ENCODE measurements around the gene AIRE.

The AIRE gene

DNA sequence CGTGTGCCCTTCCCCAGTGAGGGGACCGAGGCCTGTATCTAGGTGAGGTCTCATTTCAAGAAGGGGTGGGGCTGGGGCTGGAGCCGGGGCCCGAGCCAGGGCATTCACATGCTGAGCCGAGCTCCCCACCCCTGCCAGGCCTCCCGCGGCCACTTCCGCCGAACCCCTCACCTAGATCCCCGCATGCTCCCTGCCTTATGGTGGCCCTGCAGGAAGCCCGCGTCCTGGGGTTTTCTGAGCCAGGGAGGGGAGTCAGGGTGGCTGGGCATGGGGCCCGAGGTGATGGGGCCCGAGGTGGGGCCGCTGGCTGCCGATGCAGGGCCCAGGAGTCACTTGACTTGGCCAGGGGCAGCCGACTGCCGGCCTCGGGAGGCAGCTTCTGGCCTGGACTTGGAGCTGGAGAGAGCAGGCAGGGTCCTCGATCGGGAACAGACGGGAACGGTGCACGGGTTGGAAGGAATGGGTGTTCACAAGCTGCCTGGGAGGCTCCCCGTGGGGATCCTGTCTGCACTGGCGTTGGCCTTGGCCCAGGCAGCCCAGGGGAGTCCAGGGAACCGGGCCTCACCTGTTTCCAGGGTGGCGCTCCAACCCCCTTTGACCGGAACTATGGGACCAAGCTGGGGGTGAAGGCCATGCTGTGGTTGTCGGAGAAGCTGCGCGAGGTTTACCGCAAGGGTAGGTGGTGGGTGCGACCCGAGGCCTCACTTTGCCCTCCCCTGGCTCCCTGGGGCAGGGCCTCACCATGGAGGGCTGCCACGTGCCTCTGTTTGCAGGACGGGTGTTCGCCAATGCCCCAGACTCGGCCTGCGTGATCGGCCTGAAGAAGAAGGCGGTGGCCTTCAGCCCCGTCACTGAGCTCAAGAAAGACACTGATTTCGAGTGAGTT lies 40.0 kb downstream of the AIRE start:
- DNase-seq, result no peak

DNA sequence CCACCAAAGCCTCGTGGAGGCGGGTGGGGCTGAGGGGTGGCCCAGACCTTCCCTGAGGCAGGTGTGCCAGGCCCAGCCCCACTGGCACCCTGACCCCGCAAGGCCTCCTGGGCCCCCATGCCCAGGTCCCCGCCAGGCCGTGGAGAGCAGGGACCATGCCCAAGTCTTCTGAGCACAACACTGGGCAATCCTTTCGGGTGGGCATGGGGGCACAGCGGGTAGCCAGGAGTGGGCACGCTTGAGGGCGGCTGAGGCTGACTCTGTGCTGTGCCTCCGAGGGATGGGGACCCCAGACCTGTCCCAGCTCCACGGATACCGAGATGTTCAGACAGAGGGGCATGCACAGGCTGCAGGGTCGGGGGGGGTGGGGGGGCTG lies 40.6 kb downstream of the AIRE start:
- no peak for DNase-seq

DNA sequence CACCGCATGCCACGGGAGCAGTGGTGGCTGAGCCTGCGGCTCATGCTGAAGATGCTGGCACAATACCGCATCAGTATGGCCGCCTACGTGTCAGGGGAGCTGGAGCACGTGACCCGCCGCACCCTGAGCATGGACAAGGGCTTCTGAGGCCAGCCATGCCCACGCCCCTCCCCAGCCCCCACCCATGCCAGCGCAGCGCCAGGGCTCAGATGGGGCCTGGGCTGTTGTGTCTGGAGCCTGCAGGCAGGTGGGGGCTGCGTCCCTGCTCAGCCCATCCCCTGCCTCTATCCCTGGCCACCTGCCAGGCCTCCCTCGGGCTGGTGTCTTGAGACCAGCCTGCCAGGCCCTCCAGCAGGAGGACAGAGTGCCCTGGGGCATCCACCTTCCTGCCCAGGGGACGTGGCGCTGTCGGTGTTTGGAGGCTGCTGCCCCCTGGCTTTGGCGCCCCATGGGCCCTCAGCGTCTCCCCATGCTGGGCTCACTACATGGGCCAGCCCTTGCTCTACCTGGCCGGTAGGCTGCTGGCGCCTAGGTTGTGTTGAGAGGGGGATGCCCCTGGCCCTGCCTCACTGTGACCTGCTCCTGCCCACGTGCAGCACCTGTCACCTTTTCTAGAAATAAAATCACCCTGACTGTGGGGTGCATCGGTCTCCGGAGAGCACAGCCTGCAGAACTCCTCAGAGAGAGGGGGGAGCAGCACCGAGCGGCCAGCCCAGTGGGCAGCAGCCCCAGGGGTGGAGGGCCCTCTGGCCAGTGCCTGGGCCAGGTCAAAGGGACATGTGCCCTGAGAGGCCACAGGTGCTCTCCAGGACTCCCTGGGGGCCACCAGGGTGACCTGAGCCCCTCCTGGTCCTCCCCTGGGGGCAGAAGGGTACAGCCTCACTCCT lies 41.3 kb downstream of the AIRE start:
- DNase-seq, result no peak

DNA sequence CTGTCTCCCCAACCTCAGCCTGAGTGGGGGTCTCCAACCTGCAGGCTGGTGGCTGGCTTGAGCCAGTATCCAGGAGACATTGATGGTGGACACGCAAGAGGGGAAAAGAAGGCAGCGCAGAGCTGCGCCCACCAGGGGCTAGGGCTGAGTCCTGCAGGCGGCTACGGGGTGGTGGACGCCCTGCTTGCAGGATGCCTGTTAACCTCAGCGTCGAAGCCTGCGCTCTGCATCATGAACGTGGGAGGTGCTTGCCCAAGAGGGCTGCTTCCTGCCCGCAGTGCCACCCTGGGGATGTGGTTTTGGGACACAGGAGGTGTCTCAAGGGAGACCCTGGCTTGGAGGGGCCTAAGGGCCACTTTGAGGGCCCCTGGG lies 41.9 kb downstream of the AIRE start:
- no peak for DNase-seq

DNA sequence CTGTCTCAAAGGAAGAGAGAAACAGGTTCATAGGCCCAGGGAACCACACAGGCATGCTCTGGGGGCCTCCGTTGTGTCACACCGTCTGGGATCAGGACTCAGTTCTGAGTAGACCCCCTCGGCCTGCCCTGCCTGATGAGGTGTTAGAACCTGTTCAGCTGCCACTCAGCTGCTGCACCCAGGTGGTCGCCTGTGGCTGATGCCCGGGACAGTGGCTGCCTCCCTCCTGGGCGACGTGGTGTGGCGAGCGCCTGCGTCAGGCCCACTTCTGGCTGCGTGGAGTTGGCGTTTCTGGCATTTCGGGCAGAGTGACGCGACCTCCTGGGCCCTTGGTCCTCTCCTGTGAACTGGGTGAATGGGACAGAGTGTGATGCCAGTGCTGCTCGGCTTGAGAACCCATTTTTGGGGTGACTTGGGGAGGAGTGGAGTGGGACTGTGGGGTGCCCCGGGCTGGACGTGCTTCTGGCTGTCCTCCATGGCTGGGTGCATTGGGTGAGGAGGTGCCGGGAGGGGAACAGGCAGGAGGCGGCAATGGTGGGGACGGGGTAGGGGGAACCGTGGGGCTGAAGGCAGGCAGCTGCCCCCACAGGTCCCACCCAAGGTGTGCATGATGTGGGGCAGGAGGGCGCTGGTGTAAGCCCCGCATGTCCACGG lies 42.7 kb downstream of the AIRE start:
- no peak for DNase-seq

DNA sequence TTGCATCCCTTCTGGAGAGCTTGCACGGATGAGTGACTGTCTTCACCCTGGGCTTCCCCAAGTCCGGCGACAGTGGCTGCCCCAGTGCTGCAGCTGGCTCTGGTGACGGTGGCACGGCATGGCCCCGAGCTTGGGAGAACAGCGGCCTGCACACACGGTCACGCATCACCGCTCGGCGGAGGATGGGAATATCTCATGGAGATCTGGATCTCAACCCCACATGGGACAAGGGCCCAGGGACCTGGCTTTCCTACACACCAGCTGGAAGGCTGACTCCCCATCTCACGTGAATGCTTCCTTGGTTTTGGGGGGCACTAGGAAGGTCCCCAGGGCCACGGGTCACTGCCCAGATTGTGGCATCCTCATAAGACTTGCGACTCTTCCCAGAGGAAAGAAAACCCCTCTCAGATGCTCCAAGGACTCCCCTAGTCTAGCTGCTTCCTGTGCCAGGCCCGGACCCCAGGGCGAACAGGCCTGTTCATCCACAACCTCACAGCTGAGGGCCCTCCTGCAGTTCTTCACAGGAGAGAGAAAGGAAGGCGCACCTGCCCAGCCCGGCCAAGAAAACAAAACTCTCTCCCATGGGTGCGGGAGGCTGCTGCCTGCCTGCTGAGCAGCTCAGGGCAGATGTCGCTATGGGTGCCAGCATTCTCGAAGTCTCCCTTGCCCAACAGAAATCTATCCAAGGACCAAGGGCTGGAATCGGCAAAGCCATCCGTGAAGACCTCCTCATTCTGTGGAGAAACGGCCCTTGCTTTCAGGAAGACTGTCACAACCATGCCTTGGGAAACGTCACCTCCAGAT lies 43.6 kb downstream of the AIRE start:
- no peak for DNase-seq

DNA sequence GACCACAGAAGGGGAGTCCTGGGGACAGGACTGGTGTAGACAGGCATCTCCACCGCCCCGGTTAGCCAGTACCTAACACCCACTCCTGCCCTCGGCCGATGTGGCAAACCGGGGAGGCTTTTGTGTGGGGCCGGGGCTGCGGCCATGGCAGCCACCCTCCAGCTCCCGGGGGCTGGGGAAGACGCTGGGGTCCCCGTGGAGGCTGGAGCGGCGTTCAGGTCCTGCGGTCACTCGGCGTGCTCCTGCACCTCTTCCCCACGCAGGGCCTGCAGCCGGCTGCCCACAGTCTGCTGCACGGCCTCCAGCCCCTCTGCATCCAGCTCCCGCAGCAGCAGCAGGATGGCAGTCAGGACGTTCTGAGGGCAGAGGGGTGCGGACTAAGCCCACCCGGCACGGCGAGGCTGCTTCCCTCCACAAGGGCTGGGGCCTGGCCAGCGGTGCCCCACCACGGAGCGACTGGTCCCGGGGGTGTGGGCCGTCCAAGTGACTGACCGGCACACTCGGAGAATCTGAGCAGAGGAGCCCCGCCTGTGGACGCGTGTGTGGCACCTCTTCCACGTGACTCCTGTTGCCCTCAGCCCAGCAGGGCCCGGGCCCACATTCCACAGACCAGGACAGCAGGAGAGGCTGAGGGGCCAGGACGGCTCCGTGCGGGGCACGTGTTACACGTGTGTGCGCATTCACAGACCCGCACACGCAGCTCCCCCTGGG lies 44.5 kb downstream of the AIRE start:
- no peak for DNase-seq

DNA sequence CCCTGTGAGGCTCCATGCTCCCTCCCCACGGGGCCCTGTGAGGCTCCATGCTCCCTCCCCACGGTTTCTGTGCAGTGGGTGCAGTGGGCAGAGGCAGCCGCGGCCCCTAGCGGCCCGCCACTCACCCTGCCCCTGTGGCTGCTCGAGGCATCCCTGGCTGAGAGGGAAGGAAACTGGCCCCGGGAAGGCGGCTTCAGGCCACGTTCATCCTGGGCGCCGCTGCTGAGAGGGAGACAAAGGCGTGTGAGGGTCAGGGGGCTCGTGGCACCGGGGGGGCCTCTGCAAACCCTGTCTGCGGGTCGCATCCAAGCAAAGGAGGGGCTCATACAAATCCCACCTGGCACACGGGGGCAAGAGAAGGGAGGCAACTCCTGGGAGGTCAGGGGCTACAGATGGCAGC lies 45.0 kb downstream of the AIRE start:
- no peak for DNase-seq

DNA sequence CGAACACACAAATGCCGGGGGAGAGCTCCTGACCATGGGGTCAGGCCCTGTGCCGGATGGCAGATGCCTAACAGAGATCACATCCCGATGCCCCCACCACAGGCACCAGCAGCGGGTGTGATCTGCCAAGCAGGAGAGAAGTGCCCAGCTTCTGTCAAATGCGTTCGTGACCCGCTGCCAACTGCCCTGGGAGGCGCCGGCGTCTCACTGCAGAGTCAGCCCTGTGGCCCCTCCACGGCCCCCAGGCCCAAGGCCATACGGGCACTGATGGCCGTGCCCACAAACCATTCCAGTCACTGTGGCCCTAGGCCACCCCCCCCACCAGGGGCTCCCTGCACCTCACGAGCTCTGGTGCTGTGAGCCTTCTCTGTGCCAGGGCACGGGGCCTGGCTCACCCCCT lies 45.5 kb downstream of the AIRE start:
- no peak for DNase-seq

DNA sequence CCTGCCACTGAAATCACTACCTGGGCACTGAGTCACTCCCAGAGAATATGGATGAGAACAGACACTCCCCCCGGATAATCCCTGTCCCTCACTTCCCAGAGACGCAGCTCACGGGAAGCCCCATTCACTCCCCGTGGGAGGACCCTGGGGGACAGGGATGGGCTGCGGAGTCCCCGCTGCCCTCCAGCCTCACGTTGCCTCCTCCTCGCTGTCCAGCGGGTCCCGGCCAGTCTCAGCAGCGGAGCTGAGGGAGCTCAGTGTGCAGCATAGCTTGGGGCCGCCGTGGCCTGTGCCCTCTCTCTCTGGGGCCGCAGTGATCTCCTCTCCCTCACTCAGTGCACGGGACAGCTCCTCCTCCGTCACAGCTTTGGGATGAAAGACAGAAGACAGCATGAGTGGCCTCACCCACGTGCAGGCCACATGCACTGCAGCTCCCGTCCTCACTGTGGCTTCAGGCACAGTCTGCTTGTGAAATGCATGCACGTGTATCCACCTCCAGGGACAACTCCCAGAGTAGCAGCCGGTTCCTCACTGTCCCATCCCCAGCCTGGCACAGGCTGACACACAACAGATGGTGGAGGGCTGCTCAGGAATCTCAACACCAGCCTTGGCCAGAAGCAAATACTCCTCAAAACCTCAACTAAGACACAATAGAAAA lies 46.1 kb downstream of the AIRE start:
- DNase-seq, result no peak

DNA sequence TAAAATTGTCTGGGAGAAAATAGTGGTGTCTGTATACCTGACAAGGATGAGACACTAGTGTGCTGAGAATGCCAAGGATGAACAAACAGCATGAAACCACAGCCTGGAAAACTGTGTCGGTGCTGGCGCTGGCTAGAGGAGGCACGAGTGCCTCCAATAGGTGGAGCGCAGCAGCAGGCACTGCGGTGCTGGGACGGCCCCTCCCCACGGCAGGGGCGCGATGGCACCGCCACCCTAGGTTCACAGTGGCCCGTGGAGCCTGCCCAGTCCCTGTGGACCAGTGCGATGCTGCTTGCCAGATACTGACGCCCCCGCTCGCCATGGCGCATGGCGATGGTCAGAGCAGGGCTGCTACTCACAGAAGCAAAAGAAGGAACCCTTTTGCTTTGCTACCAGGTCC lies 46.7 kb downstream of the AIRE start:
- DNase-seq, result no peak

DNA sequence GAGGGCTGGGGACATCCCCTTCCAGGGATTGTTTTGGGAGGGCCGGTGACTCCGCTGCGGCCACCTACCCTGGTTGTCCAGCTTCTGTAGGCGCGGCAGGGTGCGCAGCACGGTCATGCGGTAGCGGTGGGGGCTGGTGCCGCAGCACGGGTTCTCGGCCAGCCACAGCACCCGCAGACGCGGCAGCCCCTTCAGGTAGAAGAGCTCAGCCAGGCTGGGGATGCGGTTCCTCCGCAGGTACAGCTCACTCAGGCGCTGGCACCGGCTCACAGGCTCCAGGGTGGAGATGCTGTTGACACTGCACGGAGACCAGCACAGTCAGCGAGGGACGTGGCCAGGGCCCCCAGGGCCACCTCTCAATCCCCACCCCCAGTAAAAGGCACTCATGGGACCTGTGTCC lies 47.3 kb downstream of the AIRE start:
- DNase-seq, result no peak

DNA sequence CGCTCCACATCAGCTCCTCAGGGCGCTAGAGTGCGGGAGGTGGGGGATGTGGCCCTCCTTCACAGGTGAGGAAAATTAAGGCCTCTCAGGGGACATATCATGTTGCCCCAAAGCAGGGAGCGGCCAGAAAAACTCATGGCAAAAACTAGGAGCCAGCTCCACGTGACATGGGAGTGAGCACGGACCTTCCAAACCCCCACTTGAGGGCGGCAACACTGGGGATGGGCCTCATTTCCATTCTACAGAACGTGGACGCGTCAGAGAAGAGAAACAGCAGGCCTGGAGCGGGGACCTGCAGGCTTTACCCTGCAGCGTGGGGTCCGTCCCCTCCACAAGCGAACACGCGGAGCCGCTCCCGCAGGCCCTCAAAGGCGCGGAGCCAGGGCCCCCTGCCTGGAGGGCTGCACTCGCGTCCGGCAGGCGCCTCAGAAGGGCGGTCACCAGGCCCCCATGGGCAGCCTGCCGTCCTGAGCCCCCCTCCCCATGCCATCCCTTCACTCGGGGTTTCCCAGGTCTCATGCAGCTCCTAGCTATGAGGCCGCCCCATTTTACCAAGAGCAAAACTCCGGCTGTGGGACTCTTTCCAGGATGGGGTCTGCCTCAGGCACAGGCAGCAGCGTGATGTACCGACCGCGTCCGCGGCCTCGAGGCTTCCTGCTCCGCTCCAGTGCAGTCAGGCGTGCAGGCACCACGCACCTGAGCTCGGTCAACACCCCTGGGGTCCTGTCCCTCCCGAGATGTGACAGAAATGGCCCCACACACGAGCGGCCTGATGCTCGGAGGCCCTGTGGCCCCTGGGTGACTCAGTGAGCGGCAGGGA lies 48.0 kb downstream of the AIRE start:
- DNase-seq, result no peak

DNA sequence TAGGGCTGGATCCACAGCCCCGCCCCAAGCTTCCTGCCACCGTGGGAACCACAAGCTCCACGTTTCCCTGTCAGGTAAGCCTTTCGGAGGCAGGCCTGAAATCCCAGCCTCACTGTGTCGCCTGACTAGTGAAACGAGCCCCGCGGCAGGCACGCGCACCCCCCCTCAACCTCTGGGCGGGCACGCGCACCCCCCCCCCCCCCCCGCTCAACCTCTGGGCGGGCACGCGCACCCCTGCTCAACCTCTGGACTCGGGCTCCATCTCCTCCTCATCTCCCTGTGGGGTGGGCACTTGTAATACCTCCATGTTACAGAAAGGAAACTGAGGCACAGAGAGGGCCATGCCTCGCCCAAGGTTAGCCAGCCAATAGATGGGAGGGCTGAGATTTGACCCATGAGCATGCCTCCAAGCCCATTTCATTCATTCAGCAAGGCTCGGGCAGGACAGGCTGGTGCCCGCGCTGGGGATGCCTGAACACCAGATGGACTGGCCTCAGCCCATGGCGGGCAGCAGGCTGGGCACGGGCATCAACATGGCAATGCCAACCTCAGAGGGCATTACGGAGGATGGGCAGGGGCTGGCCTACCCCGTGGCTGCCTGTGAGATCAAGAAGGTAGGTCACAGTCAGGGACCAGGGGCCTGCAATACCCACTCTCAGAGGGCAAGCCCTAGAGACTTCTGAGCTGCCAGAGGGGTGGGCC lies 48.8 kb downstream of the AIRE start:
- no peak for DNase-seq

DNA sequence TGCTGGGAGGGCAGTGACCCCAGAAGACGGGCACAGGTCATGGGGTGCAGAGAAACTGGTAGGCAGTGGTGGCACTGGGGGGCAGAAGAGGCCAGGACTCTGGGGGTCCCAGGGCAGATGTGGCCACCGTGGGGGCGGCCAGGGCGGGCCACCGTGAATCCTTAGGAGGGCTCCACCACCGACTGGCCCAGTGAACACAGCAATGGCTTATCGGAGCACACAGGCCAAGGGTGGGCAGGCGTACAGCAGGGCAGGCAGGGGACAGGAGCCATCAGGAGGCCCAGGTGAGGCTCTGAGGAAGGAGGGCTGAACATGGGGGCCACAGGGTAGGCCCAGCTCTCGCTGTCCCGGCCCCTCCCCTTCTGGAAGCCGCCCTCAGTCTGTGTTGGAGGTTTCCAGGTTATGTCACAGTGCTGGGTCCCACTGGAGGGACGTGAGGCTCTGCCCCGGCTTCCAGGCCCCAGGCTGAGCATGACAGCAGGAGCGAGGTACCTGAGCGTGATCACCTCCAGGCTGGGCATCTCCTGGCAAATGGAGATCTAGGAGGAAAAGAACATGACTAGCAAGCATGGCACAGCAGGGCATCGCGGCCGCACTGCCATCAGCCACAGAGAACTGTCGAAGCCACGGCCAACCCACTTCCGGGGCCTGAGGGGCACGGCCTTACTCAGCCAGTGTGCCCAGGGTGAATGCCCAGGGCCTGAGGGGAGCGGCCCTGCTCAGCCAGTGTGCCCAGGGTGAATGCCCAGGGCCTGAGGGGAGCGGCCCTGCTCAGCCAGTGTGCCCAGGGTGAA lies 49.8 kb downstream of the AIRE start:
- no peak for DNase-seq

DNA sequence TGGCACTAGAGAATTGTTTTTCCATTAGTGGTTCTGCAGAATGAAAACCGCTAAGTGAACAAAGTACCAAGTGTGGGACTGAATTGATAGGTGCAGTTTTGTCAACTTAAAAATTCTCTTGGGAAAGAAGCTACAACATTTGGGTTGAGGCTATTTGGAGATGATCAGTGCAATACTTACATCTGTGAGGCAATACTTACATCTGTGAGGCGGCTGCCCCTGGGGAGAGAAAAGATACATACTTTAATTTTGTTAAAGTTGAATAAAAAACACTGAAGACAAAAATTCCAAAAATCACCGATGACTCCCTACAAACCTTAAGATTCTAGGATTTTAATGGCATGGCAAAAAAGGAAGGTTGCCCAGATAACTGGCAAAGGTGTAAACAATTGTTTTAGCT lies 51.8 kb downstream of the AIRE start:
- DNase-seq, result no peak

DNA sequence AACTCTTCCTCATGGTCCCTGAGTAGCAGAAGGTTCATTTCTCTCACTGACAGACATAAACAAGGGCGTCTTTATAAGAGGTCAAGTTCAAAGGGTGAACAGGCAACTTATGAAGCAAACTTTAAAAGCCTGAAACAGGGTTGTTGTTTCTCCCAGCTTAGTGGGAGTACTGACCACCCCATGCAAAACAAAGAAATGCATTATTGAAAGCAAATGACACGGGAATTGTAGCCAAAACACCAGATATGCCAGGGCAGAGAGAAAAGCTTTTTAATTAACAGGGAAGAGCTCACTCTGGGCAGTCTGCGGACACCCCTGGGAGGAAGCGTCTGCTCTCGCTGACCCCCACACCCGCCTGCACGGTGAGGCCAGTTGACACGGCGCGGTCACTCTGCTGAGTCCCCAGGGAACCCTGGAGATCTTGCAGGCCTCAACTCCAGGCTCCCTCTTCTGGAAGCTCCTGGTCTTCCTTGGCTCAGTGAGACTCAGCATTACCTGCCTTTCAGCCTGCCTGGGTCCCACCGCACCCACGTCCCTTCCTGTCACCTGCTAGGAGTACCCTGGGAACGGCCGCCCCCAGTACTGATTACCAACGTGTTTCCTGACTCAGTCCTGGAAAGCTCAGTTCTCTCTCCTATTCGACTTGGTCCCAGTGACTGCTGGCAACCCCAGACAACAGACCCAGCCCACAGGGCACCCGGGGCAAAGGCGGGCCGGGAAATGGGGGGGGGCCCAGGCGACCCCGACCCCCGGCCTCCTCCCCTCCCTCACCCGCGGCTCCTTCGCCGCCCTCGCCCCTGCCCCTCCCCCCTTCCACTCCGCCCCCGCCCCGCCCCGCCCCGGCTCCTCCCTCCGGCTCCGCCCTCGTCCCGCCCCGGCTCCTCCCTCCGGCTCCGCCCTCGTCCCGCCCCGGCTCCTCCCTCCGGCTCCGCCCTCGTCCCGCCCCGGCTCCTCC lies 52.5 kb downstream of the AIRE start:
- DNase-seq, result peak; percentile 59
